ENCODE data around the gene CDR2L. TPM values are rescaled to one million over a fixed set of nuclear protein-coding genes. Genes with fewer than 3 reads are reported as not detected.

The CDR2L gene
- total RNA-seq, 4 donors from 2014 or later: 1.3 to 3.6 (median 2.6) TPM

DNA sequence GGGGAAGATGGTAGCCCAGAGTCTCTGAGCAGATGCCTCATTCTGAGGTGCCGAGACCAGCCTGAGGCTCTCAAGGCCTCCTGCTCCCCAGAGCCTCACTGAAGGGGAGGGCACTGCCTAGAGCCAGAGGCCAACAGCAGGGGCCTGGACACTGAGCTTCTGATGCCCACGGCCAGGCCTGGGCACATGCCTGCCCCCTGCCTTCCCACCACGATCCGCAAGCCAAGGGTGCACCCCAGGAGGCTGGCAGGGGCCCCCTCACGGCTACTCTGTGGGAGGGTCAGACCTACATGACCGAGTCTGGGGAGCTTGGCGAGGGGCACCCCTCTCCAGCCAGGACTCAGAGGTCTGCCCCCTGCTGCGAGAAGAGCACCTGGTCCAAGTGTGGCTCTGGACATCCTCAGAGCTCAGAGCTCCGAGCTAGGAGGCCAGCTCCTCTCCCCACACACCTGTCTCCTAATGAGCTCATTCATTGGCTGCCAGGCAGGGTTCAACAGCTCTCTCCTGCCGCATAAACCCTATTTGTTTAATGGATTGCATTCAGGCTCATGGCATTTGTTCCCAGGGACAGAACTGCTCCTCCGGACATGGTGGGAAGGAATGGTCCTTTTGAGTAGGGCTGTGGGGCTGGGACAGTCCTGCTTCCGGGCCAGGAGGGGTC, 37.8 kb upstream of the CDR2L start:
- in situ Hi-C loops (cut with MboI; ENCODE audit: low sequenced_read_pairs in 4 of 4) (loop anchor here in 1 of 4 donors (25.0 kb wide), 1 partner anchor 238 kb away; the partner anchor contains the start of gene SUMO2), intact Hi-C loops (cut with DNase I; ENCODE audit: low total_unique reads) (loop anchor here (10.0 kb wide), 1 partner anchor 205 kb away; the partner anchor contains the start of gene NHERF1)
- ATAC-seq (no peak), DNase-seq (no peak)
- Histone ChIP-seq H3K27ac (no peak overlapping the region), H3K36me3 (no peaks in the 10 kb centered on the region), H3K27me3 (peaks cover 0 to 6% (median 2%) of the 10 kb centered on the region in 3 donors), H3K4me3 (no peak overlapping the region), H3K4me1 (no peaks in the 10 kb centered on the region), H3K9me3 (no peaks in the 10 kb centered on the region)
- TF ChIP-seq, protein P1, sequence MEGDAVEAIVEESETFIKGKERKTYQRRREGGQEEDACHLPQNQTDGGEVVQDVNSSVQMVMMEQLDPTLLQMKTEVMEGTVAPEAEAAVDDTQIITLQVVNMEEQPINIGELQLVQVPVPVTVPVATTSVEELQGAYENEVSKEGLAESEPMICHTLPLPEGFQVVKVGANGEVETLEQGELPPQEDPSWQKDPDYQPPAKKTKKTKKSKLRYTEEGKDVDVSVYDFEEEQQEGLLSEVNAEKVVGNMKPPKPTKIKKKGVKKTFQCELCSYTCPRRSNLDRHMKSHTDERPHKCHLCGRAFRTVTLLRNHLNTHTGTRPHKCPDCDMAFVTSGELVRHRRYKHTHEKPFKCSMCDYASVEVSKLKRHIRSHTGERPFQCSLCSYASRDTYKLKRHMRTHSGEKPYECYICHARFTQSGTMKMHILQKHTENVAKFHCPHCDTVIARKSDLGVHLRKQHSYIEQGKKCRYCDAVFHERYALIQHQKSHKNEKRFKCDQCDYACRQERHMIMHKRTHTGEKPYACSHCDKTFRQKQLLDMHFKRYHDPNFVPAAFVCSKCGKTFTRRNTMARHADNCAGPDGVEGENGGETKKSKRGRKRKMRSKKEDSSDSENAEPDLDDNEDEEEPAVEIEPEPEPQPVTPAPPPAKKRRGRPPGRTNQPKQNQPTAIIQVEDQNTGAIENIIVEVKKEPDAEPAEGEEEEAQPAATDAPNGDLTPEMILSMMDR (IDR thresholded peaks at IDR 0.05 in 4 of 5, conservative IDR thresholded peaks at IDR 0.05 in 1 of 5): no peak
- no peak for TF ChIP-seq POLR2A (IDR thresholded peaks at IDR 0.05)

DNA sequence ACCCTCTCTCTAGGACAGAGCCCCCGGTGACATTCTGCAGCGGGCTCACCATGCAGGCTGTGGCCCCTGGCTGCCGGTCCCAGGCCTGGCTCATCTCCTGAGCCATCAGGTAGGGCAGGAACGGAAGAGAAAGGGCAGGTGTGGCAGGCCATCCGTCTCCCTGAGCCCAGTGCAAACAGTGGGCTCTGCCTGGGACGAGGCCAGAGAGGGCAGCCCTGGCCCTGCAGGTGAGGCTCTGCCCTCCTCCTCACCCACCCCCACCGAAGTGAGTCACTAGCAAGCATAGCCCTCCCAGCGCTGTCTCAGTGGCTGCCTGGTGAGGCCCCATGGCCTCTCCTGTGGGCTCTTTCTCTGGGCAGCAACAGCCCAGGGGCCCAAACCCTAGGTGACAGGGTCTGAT, 37.2 kb upstream of the CDR2L start:
- Histone ChIP-seq H3K4me3 (no peak overlapping the region), H3K27ac (no peak overlapping the region), H3K9me3 (no peaks in the 10 kb centered on the region), H3K4me1 (no peaks in the 10 kb centered on the region), H3K36me3 (no peaks in the 10 kb centered on the region), H3K27me3 (peaks cover 0 to 6% (median 2%) of the 10 kb centered on the region in 3 donors)
- intact Hi-C loops (cut with DNase I; ENCODE audit: low total_unique reads) (loop anchor here (10.0 kb wide), 1 partner anchor 205 kb away; the partner anchor contains the start of gene NHERF1), in situ Hi-C loops (cut with MboI; ENCODE audit: low sequenced_read_pairs in 4 of 4) (loop anchor here in 1 of 4 donors (25.0 kb wide), 1 partner anchor 237 kb away; the partner anchor contains the start of gene SUMO2)
- ATAC-seq (no peak), DNase-seq (no peak)
- TF ChIP-seq, protein P1 (IDR thresholded peaks at IDR 0.05 in 4 of 5, conservative IDR thresholded peaks at IDR 0.05 in 1 of 5): no peak
- no peak for TF ChIP-seq POLR2A (IDR thresholded peaks at IDR 0.05)

DNA sequence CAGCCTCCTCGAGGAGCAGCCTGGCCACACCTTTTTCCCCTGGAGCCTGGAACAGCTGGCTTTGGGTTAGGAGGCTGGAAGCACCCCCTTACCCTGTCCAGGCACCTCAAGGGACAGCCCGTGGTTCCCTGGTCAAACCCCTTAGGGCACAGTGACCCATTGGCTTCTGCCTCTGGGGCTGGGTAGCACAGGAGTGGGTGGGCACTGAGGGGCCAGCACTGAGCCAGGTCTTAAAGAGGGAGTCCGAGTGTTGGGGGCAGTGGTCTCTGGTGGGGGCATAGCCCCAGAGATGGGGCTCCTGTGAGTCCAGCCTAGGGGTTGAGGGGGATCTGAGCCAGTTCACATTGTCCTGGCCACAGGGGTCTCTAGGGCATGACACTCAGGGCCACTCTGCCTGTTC, 36.4 kb upstream of the CDR2L start:
- intact Hi-C loops (cut with DNase I; ENCODE audit: low total_unique reads) (loop anchor here (10.0 kb wide), 1 partner anchor 206 kb away; the partner anchor contains the start of gene NHERF1), in situ Hi-C loops (cut with MboI; ENCODE audit: low sequenced_read_pairs in 4 of 4) (loop anchor here in 1 of 4 donors (25.0 kb wide), 1 partner anchor 236 kb away; the partner anchor contains the start of gene SUMO2)
- H3K9me3 ChIP-seq: no peaks in the 10 kb centered on the region
- peaks cover 0 to 6% (median 2%) of the 10 kb centered on the region in 3 donors for H3K27me3 ChIP-seq
- H3K4me1 ChIP-seq: no peaks in the 10 kb centered on the region
- no peak for ATAC-seq
- no peaks in the 10 kb centered on the region for H3K36me3 ChIP-seq
- TF ChIP-seq, protein P1 (IDR thresholded peaks at IDR 0.05 in 4 of 5, conservative IDR thresholded peaks at IDR 0.05 in 1 of 5): no peak
- TF ChIP-seq POLR2A (IDR thresholded peaks at IDR 0.05): no peak
- no peak overlapping the region for H3K27ac ChIP-seq
- DNase-seq: no peak
- no peak overlapping the region for H3K4me3 ChIP-seq

DNA sequence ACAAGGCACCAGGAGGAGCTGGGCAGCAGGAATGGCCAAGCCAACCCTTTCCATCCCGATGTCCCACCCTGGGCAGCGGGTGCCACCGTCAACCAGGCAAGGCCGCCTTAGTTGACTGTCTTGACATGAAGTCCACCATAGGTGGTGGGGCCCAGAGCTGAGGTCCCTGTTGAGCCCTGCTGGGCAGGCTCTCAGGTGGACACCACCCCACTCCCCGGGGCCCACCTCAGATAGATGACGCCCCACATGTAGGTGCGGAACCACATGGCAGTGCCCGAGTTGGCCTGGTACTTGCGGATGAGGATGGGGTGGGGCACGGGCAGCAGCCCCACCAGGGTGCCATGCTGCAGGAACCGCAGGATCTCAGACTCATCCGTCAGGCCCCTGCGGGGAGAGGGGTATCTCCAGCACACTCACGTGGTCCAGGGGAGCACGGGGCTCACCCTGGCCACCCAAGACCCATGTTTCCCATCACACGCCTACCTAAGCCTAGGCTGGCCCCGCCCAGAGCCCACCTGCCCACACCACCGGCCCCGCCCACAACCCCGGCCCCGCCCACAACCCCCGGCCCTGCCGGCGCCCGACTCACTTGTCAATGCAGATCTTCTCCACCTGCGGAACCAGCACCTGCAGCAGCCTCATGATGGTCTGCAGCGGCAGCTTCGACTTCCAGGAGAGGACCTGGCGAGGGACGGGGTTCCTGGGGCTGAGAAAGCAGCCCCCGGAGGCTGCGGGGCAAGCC, 35.6 kb upstream of the CDR2L start:
- no peak for TF ChIP-seq POLR2A (IDR thresholded peaks at IDR 0.05)
- TF ChIP-seq, protein P1 (IDR thresholded peaks at IDR 0.05 in 4 of 5, conservative IDR thresholded peaks at IDR 0.05 in 1 of 5): no peak
- ATAC-seq (no peak), DNase-seq (no peak)
- H3K27ac ChIP-seq: no peak overlapping the region
- no peaks in the 10 kb centered on the region for H3K4me1 ChIP-seq
- peaks cover 0 to 6% (median 0%) of the 10 kb centered on the region in 3 donors for H3K27me3 ChIP-seq
- no peaks in the 10 kb centered on the region for H3K9me3 ChIP-seq
- no peak overlapping the region for H3K4me3 ChIP-seq
- intact Hi-C loops (cut with DNase I; ENCODE audit: low total_unique reads): loop anchor here (10.0 kb wide), 1 partner anchor 207 kb away; the partner anchor contains the start of gene NHERF1
- in situ Hi-C loops (cut with MboI; ENCODE audit: low sequenced_read_pairs in 4 of 4): loop anchor here in 1 of 4 donors (25.0 kb wide), 1 partner anchor 235 kb away; the partner anchor contains the start of gene SUMO2
- no peaks in the 10 kb centered on the region for H3K36me3 ChIP-seq

Data from gastrocnemius medialis (tissue), 4 donors.